Smooth muscle cell (in vitro differentiated cells): ENCODE data around the gene CRIP2. TPM values are rescaled to one million over a fixed set of nuclear protein-coding genes. Genes with fewer than 3 reads are reported as not detected.

ENCODE experiments used
- DNase-seq: peaks from one replicate; lab custom pipeline; 2025; ENCODE audit not compliant: unreplicated experiment; lab: John Stamatoyannopoulos, UW
- H2AFZ ChIP-seq: fragments of 200-600 bp; sonication (generic); 2 replicates; pipeline ENCODE4 v1.6.0; 2016; ENCODE audit warnings: antibody characterized with exemption, low read depth, mild to moderate bottlenecking
- H3F3A ChIP-seq: fragments of 200-600 bp; sonication (generic); 2 replicates; pipeline ENCODE4 v1.6.0; 2017; ENCODE audit warnings: antibody characterized with exemption, low read depth
- H3K27ac ChIP-seq: fragments of 200-600 bp; sonication (generic); 2 replicates; pipeline ENCODE4 v1.5.1; 2016; ENCODE audit warnings: low read depth, mild to moderate bottlenecking
- H3K27me3 ChIP-seq: fragments of 200-600 bp; sonication (generic); 2 replicates; pipeline ENCODE4 v1.6.1; 2016; ENCODE audit warnings: low read depth, mild to moderate bottlenecking
- H3K36me3 ChIP-seq: fragments of 200-600 bp; sonication (generic); 2 replicates; pipeline ENCODE4 v1.5.1; 2016; ENCODE audit warnings: low read depth
- H3K4me1 ChIP-seq: fragments of 200-600 bp; sonication (generic); 2 replicates; pipeline ENCODE4 v1.5.1; 2016; ENCODE audit warnings: low read depth
- H3K4me2 ChIP-seq: fragments of 200-600 bp; sonication (generic); 2 replicates; pipeline ENCODE4 v1.6.0; 2016; ENCODE audit warnings: mild to moderate bottlenecking
- H3K4me3 ChIP-seq: fragments of 200-600 bp; sonication (generic); 2 replicates; pipeline ENCODE4 v1.5.1; 2016; ENCODE audit warnings: mild to moderate bottlenecking
- H3K79me2 ChIP-seq: fragments of 200-600 bp; sonication (generic); 2 replicates; pipeline ENCODE4 v1.6.0; 2016; ENCODE audit warnings: low read depth, mild to moderate bottlenecking
- H3K9ac ChIP-seq: fragments of 200-600 bp; sonication (generic); 2 replicates; pipeline ENCODE4 v1.6.0; 2016; ENCODE audit warnings: low read depth
- H3K9me3 ChIP-seq: fragments of 200-600 bp; sonication (generic); replicated peaks from 2 replicates; pipeline ENCODE4 v1.5.1; 2016; ENCODE audit warnings: low read depth
- H4K20me1 ChIP-seq: fragments of 200-600 bp; sonication (generic); 2 replicates; pipeline ENCODE4 v1.6.0; 2016; ENCODE audit warnings: low read depth
- CTCF ChIP-seq: fragments of 200-600 bp; sonication (generic); IDR thresholded peaks from 2 replicates; pipeline ENCODE4 v1.5.1; 2017; ENCODE audit warnings: borderline replicate concordance, mild to moderate bottlenecking, antibody characterized with exemption; ENCODE audit not compliant: insufficient read depth, poor library complexity, severe bottlenecking
- WGBS: methylation state at CpG from one replicate; pipeline ENCODE4 v1.1.7; 2016; ENCODE audit warnings: low lambda C conversion rate; 5-methylcytosine and 5-hydroxymethylcytosine counted together
- polyA plus RNA-seq: library from polyadenylated mRNA; unstranded; fragments of >200 nt; fragmentation: Nextera tagmentation; extraction: Ambion mirVana; gene quantifications from 2 replicates; pipeline ENCODE4 v1.2.1, GENCODE V29; 2016
- total RNA-seq: library from RNA; depleted of rRNA; stranded (reverse); fragments of >200 nt; gene quantifications from 2 replicates; pipeline ENCODE4 v1.2.3, GENCODE V29; 2014

Gene CRIP2
- total and polyA plus RNA-seq, 2 experiments from 2014 or later: 14.1 to 38.1 TPM

GRCh38 chr14:105486163-105486973 is 11.7 kb downstream of the CRIP2 start, which contains the start of gene CRIP1:
CRIP1 (plus strand) TSS chr14:105486886; CDS start chr14:105487260, 374 bp downstream.
- Histone ChIP-seq H3K27ac (no peak within 1 kb of the TSS), H2AFZ (no peak within 1 kb of the TSS), H3K9ac (no peak within 1 kb of the TSS), H3K4me1 (peaks cover 9% of the 10 kb centered on the region), H3F3A (no peaks in the 10 kb centered on the region), H3K4me2 (peak within 1 kb of the TSS; percentile 69), H3K79me2 (no peaks in the 10 kb centered on the region), H3K27me3 (peaks cover 11% of the 10 kb centered on the region), H3K36me3 (no peaks in the 10 kb centered on the region), H3K9me3 (no peaks in the 10 kb centered on the region), H3K4me3 (peak within 1 kb of the TSS; percentile 30), H4K20me1 (no peaks in the 10 kb centered on the region)
- WGBS: 53% methylated on average over 34 of the region's 56 CpGs
- DNase-seq: no peak
- no peak for TF ChIP-seq CTCF

- Histone ChIP-seq H3K27ac (no peak overlapping the region), H3K79me2 (no peaks in the 10 kb centered on the region), H3K36me3 (no peaks in the 10 kb centered on the region), H3K9me3 (no peaks in the 10 kb centered on the region), H4K20me1 (no peaks in the 10 kb centered on the region), H3F3A (no peaks in the 10 kb centered on the region), H3K4me3 (peak overlapping the region; percentile 30), H3K4me1 (peaks cover 6% of the 10 kb centered on the region), H2AFZ (no peak overlapping the region), H3K4me2 (peak overlapping the region; percentile 69), H3K27me3 (peaks cover 11% of the 10 kb centered on the region), H3K9ac (no peak overlapping the region)
- WGBS: 32% methylated on average over 5 of the region's 45 CpGs
- no peak for DNase-seq
- TF ChIP-seq CTCF: no peak
Observed at GRCh38 chr14:105486974-105487448, 12.4 kb downstream of the CRIP2 start.

- H3K79me2 ChIP-seq: no peaks in the 10 kb centered on the region
- H3K27me3 ChIP-seq: peaks cover 11% of the 10 kb centered on the region
- no peaks in the 10 kb centered on the region for H4K20me1 ChIP-seq
- DNase-seq: no peak
- H3K9ac ChIP-seq: no peak overlapping the region
- no peak for TF ChIP-seq CTCF
- H3K27ac ChIP-seq: no peak overlapping the region
- H3F3A ChIP-seq: no peaks in the 10 kb centered on the region
- peaks cover 6% of the 10 kb centered on the region for H3K4me1 ChIP-seq
- H2AFZ ChIP-seq: no peak overlapping the region
- 48% methylated on average over 44 of the region's 48 CpGs for WGBS
- H3K4me2 ChIP-seq: peak overlapping the region; percentile 69
- H3K36me3 ChIP-seq: no peaks in the 10 kb centered on the region
- H3K4me3 ChIP-seq: peak overlapping the region; percentile 30
- no peaks in the 10 kb centered on the region for H3K9me3 ChIP-seq
Observed at GRCh38 chr14:105487449-105487985, 12.9 kb downstream of the CRIP2 start.
